Testis (tissue), 3 donors: ENCODE measurements around the gene UBAC2. TPM values are rescaled to one million over a fixed set of nuclear protein-coding genes. Genes with fewer than 3 reads are reported as not detected.
"Not testable (repeated sequence)": the region's sequence is repeated elsewhere in the genome, so short reads cannot be mapped to it uniquely, and the experiment has no call there.

Experiments used
- DNase-seq: peaks from one replicate; pipeline ENCODE4 v3.0.0-alpha.2; 2019
- H3K27ac ChIP-seq, 2 donors: fragments of 200-600 bp; sonication (generic); one replicate each; pipeline ENCODE4 v1.5.1; 2019
- H3K27me3 ChIP-seq: fragments of 200-600 bp; sonication (generic); one replicate; pipeline ENCODE4 v1.5.1; 2019
- H3K36me3 ChIP-seq: fragments of 200-600 bp; sonication (generic); one replicate; pipeline ENCODE4 v1.5.1; 2017; ENCODE audit warnings: low read depth; ENCODE audit errors: missing control alignments
- H3K4me1 ChIP-seq: fragments of 200-600 bp; sonication (generic); one replicate; pipeline ENCODE4 v1.5.1; 2019
- H3K4me3 ChIP-seq, 2 donors: fragments of 200-600 bp; sonication (generic); one replicate each; pipeline ENCODE4 v1.5.1; 2017 to 2019
- H3K9me3 ChIP-seq: fragments of 200-600 bp; sonication (generic); one replicate; pipeline ENCODE4 v1.5.1; 2017
- POLR2A ChIP-seq: fragments of 450-650 bp; IDR thresholded peaks from one replicate; pipeline ENCODE4 v1.6.1; 2017; ENCODE audit warnings: antibody characterized with exemption, mild to moderate bottlenecking, moderate library complexity
- WGBS, 2 donors: methylation state at CpG; one replicate each; pipeline ENCODE4 v1.1.5; 2018; 5-methylcytosine and 5-hydroxymethylcytosine counted together
- intact Hi-C: fragments of 100-400 bp; cut with DNase I; formaldehyde crosslinking; loops from one replicate; pipeline ENCODE4 v1.15.1; 2023; ENCODE audit warnings: low total_unique reads
- polyA plus RNA-seq: library from polyadenylated mRNA; stranded (reverse); fragments of 350-450 nt; fragmentation: Illumina TruSeq; extraction: RNeasy Lipid Tissue Mini Kit (QIAGEN cat#74804); gene quantifications from one replicate; pipeline ENCODE4 v1.2.3, GENCODE V29; 2014; ENCODE audit warnings: low read depth, low replicate concordance; ENCODE audit not compliant: insufficient read depth
- total RNA-seq, 2 donors: library from RNA; depleted of rRNA; stranded (reverse); fragments of >200 nt; gene quantifications; one replicate each; pipeline ENCODE4 v1.2.3, GENCODE V29; 2016
- TF ChIP-seq, protein P1 (sequence below), 3 experiments: fragments of 450-650 bp in 2 of 3; fragments of 200-600 bp in 1 of 3; sonication (generic) in 1 of 3; IDR thresholded peaks; one replicate each; pipeline ENCODE4 v1.5.1; 2016 to 2019; ENCODE audit warnings: antibody characterized with exemption in 3 of 3, mild to moderate bottlenecking in 2 of 3, moderate library complexity in 1 of 3

The UBAC2 gene
- total and polyA plus RNA-seq, 3 donors from 2014 or later = 85.5 to 147 (median 93.0) TPM

DNA sequence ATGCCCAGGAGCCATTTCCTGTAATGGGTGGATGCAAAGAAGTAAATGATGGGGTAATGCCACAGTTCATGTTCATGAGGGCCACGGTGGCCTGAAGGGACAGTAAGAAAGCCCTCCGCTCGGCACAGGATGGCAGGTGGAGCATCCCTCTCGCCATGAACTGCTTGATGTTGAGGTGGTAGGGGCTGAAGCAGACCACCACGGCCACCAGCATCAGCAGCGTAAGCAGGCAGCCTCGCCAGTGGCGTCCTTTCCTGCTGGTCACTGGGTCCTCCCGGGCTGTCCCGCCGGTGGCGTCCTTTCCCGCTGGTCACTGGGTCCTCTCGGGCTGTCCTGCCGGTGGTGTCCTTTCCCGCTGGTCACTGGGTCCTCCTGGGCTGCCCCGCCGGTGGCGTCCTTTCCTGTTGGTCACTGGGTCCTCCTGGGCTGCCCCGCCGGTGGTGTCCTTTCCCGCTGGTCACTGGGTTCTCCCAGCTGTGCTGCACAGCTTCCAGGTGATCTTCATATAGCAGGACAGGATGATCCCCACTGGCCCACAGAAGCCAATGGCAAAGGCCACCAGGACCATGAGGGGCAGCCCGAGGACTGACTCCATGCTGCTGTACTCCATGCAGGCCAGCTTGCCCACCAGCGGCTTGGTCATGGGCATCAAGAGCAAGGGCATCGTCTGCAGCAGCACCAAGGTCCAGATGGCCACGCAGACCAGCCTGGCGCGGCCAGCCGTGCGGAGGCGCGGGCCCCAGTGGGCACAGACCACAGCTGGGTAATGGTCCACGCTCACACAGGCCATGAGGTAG, 207.4 kb downstream of the UBAC2 start:
- intact Hi-C loops = no loop called here
- H3K4me1 ChIP-seq = peaks cover 5% of the 10 kb centered on the region
- no peak overlapping the region for H3K27ac ChIP-seq
- no peak for DNase-seq
- 89 to 95% methylated on average over 4 to 32 of the region's 33 CpGs for WGBS, 2 donors
- H3K9me3 ChIP-seq = no peaks in the 10 kb centered on the region
- no peaks in the 10 kb centered on the region for H3K36me3 ChIP-seq
- no peak overlapping the region for H3K4me3 ChIP-seq
- H3K27me3 ChIP-seq = no peaks in the 10 kb centered on the region
- TF ChIP-seq POLR2A = no peak
- TF ChIP-seq, protein P1, sequence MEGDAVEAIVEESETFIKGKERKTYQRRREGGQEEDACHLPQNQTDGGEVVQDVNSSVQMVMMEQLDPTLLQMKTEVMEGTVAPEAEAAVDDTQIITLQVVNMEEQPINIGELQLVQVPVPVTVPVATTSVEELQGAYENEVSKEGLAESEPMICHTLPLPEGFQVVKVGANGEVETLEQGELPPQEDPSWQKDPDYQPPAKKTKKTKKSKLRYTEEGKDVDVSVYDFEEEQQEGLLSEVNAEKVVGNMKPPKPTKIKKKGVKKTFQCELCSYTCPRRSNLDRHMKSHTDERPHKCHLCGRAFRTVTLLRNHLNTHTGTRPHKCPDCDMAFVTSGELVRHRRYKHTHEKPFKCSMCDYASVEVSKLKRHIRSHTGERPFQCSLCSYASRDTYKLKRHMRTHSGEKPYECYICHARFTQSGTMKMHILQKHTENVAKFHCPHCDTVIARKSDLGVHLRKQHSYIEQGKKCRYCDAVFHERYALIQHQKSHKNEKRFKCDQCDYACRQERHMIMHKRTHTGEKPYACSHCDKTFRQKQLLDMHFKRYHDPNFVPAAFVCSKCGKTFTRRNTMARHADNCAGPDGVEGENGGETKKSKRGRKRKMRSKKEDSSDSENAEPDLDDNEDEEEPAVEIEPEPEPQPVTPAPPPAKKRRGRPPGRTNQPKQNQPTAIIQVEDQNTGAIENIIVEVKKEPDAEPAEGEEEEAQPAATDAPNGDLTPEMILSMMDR (IDR thresholded peaks at IDR 0.05) = no peak

DNA sequence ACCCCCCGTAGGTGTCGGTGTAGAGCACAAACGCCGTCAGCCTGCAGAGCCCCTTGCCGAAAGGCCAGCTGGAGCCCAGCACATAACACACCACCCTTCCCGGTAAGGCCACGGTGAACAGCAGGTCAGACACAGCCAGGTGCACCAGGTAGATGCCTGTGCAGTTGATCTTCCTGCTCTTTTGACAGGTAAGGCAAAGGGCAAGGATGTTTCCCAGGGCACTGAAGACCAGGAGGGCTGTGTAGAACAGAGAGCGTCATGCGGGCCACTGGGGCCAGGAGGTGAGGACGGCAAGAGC, 208.0 kb downstream of the UBAC2 start:
- H3K27ac ChIP-seq = no peak overlapping the region

DNA sequence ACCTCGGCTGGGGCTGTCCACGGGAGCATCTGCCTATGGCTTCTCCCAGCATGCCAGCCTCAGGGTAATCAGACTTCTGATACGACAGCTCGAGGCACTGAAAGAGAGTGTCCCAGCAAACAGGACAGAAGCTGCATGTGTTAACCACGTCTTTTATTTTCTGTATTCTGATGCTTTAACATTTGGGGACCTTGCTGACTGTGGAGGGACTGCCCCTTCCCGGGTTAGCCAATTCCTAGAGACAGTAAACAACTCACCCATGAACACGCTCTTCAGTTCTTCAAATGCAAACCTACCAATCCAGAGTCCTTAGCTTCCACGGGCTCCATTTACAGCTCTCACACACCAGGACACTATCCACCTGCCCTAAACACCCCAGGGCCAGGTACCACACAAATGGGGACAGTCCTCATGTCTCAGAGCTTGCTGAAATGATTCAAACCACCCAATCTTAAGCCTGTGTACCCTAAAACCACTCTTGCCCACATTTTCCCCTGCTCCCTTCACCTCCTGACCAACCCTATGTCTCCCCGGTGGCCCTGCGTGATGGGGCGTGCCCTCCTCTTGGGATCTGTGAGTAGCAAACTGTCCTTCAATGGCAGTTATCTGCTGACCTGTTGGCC, 208.9 kb downstream of the UBAC2 start:
- H3K4me3 ChIP-seq, H3K9me3 ChIP-seq, H3K36me3 ChIP-seq, DNase-seq, H3K27me3 ChIP-seq, H3K27ac ChIP-seq, intact Hi-C loops: not testable (repeated sequence)
- WGBS, 2 donors = 92 to 94% methylated on average over 11 of the region's 11 CpGs
- peaks cover 15% of the 10 kb centered on the region for H3K4me1 ChIP-seq

More for the DNA sequence above, 208.0 kb downstream of the UBAC2 start:
- peaks cover 6% of the 10 kb centered on the region for H3K4me1 ChIP-seq
- 92 to 95% methylated on average over 8 to 9 of the region's 10 CpGs for WGBS, 2 donors
- TF ChIP-seq POLR2A = no peak
- TF ChIP-seq, protein P1 (IDR thresholded peaks at IDR 0.05) = no peak
- DNase-seq = no peak
- intact Hi-C loops = no loop called here
- no peaks in the 10 kb centered on the region for H3K9me3 ChIP-seq
- H3K36me3 ChIP-seq = no peaks in the 10 kb centered on the region
- no peaks in the 10 kb centered on the region for H3K27me3 ChIP-seq
- H3K4me3 ChIP-seq = no peak overlapping the region

DNA sequence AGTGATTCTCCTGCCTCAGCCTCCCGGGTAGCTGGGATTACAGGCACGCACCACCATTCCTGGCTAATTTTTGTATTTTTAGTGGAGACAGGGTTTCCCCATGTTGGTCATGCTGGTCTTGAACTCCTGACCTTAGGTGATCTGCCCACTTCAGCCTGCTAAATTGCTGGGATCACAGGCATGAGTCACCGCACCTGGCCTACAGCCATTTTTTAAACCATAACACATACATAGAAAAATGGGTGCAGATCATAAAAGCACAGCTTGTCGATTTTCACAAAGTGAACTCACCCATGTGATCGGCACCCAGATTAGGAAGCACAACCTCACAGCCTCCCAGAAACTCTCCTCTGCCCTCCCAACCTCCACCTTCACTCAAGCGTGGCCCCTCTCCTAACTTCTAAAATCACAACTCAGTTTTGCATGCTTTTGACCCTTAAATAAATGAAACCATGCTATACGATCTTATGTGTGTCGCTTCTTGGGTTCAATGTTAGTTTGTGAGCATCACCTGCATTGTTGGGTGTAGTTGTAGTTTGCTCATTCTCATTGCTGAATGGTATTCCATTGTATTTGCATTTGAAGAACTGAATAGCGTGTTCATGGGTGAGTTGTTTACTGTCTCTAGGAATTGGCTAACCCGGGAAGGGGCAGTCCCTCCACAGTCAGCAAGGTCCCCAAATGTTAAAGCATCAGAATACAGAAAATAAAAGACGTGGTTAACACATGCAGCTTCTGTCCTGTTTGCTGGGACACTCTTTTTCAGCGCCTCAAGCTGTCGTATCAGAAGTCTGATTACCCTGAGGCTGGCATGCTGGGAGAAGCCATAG, 210.2 kb downstream of the UBAC2 start:
- 88 to 95% methylated on average over 13 of the region's 13 CpGs for WGBS, 2 donors
- intact Hi-C loops = not testable (repeated sequence)

DNA sequence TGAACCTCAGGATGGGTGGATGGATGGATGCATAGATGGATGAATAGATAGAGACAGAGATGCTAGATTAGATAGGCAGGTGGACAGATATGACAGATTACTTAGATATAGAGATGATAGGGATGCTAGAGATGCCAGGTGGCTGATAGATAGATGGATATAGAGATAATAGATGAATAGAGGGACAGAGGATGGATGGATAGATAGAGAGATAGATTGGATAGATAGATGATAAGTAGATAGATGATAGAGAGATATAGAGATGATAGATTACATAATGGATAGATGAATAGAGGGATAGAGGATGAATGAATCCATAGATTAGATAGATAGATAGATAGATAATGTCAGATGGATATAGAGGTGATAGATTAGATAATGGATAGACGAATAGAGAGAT, 212.2 kb downstream of the UBAC2 start:
- Histone ChIP-seq H3K27me3 (no peaks in the 10 kb centered on the region), H3K27ac (peak overlapping the region in 1 of 2 donors; percentile 36), H3K36me3 (no peaks in the 10 kb centered on the region), H3K9me3 (no peaks in the 10 kb centered on the region), H3K4me3 (no peak overlapping the region), H3K4me1 (peaks cover 27% of the 10 kb centered on the region)
- intact Hi-C loops = no loop called here
- 52 to 70% methylated on average over 1 of the region's 1 CpG for WGBS, 2 donors
- no peak for DNase-seq
- TF ChIP-seq, protein P1 (IDR thresholded peaks at IDR 0.05) = no peak
- no peak for TF ChIP-seq POLR2A

More for the DNA sequence above, 210.2 kb downstream of the UBAC2 start:
- H3K36me3 ChIP-seq, H3K27me3 ChIP-seq, H3K9me3 ChIP-seq, DNase-seq, H3K27ac ChIP-seq, H3K4me3 ChIP-seq: not testable (repeated sequence)
- H3K4me1 ChIP-seq = peaks cover 22% of the 10 kb centered on the region
